Uterus (tissue), 4 donors: ENCODE data around the gene ARHGAP15. TPM values are rescaled to one million over a fixed set of nuclear protein-coding genes. Genes with fewer than 3 reads are reported as not detected.

ENCODE experiments used
- DNase-seq, 2 donors: peaks; one replicate each; pipeline ENCODE4 v3.0.0-alpha.2; 2019 to 2020
- H3K27ac ChIP-seq, 2 donors: fragments of 200-600 bp; sonication (generic); 1 replicate in 1 of 2; 2 replicates in 1 of 2; pipeline ENCODE4 v1.5.1; 2016 to 2018
- H3K27me3 ChIP-seq, 2 donors: fragments of 200-600 bp; sonication (generic); one replicate each; pipeline ENCODE4 v1.5.1; 2018 to 2019; ENCODE audit warnings: control low read depth in 1 of 2
- H3K36me3 ChIP-seq, 2 donors: fragments of 200-600 bp; sonication (generic); one replicate each; pipeline ENCODE4 v1.5.1; 2019; ENCODE audit warnings: control low read depth in 1 of 2
- H3K4me1 ChIP-seq, 2 donors: fragments of 200-600 bp; sonication (generic); one replicate each; pipeline ENCODE4 v1.5.1; 2018 to 2019; ENCODE audit warnings: control low read depth in 1 of 2
- H3K4me3 ChIP-seq, 2 donors: fragments of 200-600 bp; sonication (generic); 1 replicate in 1 of 2; 2 replicates in 1 of 2; pipeline ENCODE4 v1.5.1; 2018 to 2019; ENCODE audit warnings: mild to moderate bottlenecking in 1 of 2
- H3K9me3 ChIP-seq, 2 donors: fragments of 200-600 bp; sonication (generic); one replicate each; pipeline ENCODE4 v1.5.1; 2019; ENCODE audit warnings: control low read depth in 1 of 2
- POLR2A ChIP-seq, 2 donors: fragments of 450-650 bp; IDR thresholded peaks; one replicate each; pipeline ENCODE4 v1.6.1; 2016; ENCODE audit warnings: antibody characterized with exemption in 2 of 2, mild to moderate bottlenecking in 1 of 2, moderate library complexity in 1 of 2
- intact Hi-C: fragments of 100-400 bp; cut with DNase I; formaldehyde crosslinking; loops from one replicate; pipeline ENCODE4 v1.15.1; 2023; ENCODE audit warnings: low total_unique reads
- total RNA-seq, 4 donors: library from RNA; depleted of rRNA in 3 of 4; stranded (reverse); fragments of >200 nt in 3 of 4; gene quantifications; one replicate each; pipeline versions ENCODE4 v1.1.0 to v1.2.4, GENCODE V29; 2014 to 2023
- TF ChIP-seq, protein P1 (sequence below), 4 experiments: fragments of 200-600 bp in 2 of 4; fragments of 450-650 bp in 2 of 4; sonication (generic) in 2 of 4; IDR thresholded peaks; one replicate each; pipeline ENCODE4 v1.5.1; 2016 to 2019; ENCODE audit warnings: antibody characterized with exemption in 4 of 4, mild to moderate bottlenecking in 2 of 4, moderate library complexity in 1 of 4
- donor health status: DM: yes; HTN: yes; CAD: no.

The ARHGAP15 gene
- total RNA-seq, 4 donors from 2014 or later: 0.88 to 28.4 (median 6.6) TPM

DNA sequence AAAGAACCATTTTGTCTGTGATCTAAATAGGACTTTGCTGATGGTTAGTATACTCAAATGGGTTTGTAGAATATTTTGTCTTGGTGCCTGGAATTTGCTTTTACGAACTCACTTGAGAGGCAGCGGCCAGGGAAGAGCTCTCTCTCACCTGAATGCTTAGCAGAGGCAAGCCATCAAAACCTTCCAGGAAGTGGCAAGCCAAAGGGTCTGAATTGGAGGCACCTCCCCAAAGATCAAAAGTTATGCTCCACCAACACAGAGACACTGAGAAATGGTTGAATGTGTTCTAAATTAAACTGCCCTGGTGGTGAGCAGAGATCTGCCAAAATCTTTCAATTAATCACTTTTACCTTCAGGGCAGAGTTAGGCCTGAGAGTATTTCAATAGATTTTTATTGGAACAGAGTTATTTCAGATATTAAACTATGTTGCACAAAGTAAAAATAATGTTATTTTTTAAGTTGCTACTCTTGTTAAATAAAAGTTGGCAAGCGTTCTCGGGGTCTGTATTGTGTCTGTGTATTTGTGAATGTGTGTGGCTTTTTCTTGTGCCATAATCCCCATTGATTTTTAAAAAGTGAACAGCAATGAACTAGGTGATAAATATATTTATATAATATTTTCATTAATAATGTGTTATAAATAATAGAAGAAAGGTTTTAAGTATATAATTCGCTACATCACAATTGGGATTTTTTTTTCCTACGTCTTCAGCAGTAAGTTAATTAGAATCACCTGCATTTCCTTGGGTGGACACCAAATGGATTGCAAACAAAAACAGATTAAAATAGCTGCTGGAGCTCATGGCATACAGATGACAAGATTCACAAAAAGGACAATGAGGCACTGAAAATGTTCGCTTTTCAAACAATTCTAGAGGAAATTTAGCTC lies 416.1 kb downstream of the ARHGAP15 start:
- intact Hi-C loops: no loop called here
- no peaks in the 10 kb centered on the region for H3K27me3 ChIP-seq
- H3K27ac ChIP-seq: peak overlapping the region in 1 of 2 donors; percentile 40

DNA sequence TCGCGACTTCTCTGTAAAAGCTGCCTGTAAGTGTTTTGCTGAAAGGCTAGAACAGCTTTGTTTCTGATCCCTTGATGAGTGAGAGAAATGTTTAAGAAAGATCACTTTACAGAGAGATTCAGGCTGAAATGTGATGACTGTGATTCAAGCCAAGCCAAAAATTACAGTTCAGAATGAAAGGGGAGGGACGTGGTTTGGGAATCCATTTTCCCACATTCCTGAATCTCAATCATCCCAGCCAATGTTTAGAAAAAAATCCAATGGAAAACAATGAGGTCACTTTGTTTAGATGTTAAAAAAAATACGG lies 416.7 kb downstream of the ARHGAP15 start:
- Histone ChIP-seq H3K27ac (peak overlapping the region; percentile 20 to 40), H3K9me3 (no peaks in the 10 kb centered on the region), H3K4me1 (no peaks in the 10 kb centered on the region), H3K36me3 (no peaks in the 10 kb centered on the region), H3K27me3 (no peaks in the 10 kb centered on the region), H3K4me3 (no peak overlapping the region)
- no peak for DNase-seq
- TF ChIP-seq, protein P1, sequence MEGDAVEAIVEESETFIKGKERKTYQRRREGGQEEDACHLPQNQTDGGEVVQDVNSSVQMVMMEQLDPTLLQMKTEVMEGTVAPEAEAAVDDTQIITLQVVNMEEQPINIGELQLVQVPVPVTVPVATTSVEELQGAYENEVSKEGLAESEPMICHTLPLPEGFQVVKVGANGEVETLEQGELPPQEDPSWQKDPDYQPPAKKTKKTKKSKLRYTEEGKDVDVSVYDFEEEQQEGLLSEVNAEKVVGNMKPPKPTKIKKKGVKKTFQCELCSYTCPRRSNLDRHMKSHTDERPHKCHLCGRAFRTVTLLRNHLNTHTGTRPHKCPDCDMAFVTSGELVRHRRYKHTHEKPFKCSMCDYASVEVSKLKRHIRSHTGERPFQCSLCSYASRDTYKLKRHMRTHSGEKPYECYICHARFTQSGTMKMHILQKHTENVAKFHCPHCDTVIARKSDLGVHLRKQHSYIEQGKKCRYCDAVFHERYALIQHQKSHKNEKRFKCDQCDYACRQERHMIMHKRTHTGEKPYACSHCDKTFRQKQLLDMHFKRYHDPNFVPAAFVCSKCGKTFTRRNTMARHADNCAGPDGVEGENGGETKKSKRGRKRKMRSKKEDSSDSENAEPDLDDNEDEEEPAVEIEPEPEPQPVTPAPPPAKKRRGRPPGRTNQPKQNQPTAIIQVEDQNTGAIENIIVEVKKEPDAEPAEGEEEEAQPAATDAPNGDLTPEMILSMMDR (IDR thresholded peaks at IDR 0.05): no peak
- TF ChIP-seq POLR2A (IDR thresholded peaks at IDR 0.05): no peak
- intact Hi-C loops: no loop called here

More for the DNA sequence above, 416.1 kb downstream of the ARHGAP15 start:
- no peak for DNase-seq
- no peak for TF ChIP-seq POLR2A (IDR thresholded peaks at IDR 0.05)
- TF ChIP-seq, protein P1 (IDR thresholded peaks at IDR 0.05): no peak
- no peaks in the 10 kb centered on the region for H3K9me3 ChIP-seq
- no peaks in the 10 kb centered on the region for H3K36me3 ChIP-seq
- H3K4me3 ChIP-seq: no peak overlapping the region
- H3K4me1 ChIP-seq: no peaks in the 10 kb centered on the region

DNA sequence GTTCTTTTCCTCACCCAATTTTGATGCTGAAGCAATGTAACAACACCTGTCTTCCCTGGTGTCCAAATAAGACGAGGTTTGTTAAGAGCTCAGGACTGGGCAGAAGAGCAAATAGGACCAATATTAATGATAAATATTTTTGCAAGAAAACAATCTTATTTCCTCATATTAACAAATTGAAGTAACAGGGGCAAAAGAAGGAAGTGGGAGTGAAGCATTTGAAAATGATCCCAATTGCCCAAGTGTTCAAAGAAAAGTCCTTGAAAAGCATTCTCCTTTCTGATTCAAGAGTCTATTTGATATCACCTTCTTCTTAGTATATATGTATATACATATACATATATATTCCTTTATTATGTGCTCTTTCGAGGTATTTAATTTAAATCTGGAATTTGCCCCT lies 418.8 kb downstream of the ARHGAP15 start:
- no peak for DNase-seq
- intact Hi-C loops: no loop called here
- no peaks in the 10 kb centered on the region for H3K4me1 ChIP-seq
- no peak overlapping the region for H3K27ac ChIP-seq
- no peak overlapping the region for H3K4me3 ChIP-seq
- no peaks in the 10 kb centered on the region for H3K27me3 ChIP-seq
- TF ChIP-seq, protein P1 (IDR thresholded peaks at IDR 0.05): no peak
- TF ChIP-seq POLR2A (IDR thresholded peaks at IDR 0.05): no peak
- H3K9me3 ChIP-seq: no peaks in the 10 kb centered on the region
- no peaks in the 10 kb centered on the region for H3K36me3 ChIP-seq

DNA sequence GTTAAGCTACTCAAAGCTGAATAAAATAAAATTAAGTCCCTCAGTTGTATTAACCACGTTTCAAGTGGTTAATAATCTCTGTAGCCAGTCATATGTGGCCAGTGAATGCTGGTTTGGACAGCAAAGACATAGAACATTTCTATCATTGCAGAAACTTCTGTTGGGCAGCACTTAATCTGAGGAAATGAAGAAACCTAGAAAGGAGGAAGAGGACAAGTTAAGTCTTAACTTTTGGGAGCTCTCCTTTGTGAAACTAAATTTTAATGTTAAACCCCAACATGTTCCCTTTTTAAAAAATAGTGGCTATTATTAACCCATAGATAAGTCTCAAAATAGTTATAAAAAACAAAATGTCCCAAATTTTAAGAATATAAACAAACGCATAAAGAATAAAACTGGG lies 421.3 kb downstream of the ARHGAP15 start:
- Histone ChIP-seq H3K9me3 (no peaks in the 10 kb centered on the region), H3K4me3 (no peak overlapping the region), H3K4me1 (no peaks in the 10 kb centered on the region), H3K27ac (no peak overlapping the region), H3K36me3 (no peaks in the 10 kb centered on the region), H3K27me3 (no peaks in the 10 kb centered on the region)
- DNase-seq: no peak
- intact Hi-C loops: no loop called here
- TF ChIP-seq, protein P1 (IDR thresholded peaks at IDR 0.05): no peak
- no peak for TF ChIP-seq POLR2A (IDR thresholded peaks at IDR 0.05)

DNA sequence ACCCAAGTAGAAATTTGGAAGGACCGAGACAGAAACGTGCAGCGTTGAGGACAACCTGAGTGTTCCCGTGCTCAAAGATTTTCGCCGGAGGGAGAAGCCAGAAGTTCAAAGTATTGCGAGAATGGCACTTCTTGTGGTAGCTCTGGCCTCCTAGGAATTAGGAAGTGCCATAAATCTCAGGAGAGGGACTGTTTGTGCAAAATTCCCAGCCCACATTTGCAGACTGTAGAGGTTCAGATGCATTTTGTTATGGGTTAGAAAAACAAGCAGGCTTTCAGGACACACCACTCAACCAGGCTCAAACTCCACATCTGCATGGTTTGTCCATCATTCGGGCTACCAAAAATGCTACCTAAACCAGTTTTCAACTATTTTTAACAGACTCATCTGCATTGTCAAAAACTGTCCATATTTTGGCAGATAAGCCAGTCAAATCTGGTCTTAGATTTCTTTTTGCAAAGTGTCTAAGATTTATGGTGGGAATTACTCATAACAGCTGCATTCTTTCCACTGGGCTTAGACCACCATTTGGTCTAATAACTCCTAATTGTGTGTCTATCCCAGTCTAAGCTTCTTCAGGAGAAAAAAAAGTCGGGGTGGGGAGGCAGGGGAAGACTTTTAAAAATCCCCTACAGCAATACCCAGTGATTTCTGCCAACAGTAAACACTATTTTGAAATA lies 422.9 kb downstream of the ARHGAP15 start:
- no peaks in the 10 kb centered on the region for H3K27me3 ChIP-seq
- DNase-seq: no peak
- no peaks in the 10 kb centered on the region for H3K36me3 ChIP-seq
- H3K4me1 ChIP-seq: no peaks in the 10 kb centered on the region
- intact Hi-C loops: no loop called here
- TF ChIP-seq POLR2A (IDR thresholded peaks at IDR 0.05): no peak
- TF ChIP-seq, protein P1 (IDR thresholded peaks at IDR 0.05): no peak
- H3K27ac ChIP-seq: no peak overlapping the region
- no peaks in the 10 kb centered on the region for H3K9me3 ChIP-seq
- H3K4me3 ChIP-seq: no peak overlapping the region
